DOHH2 (cell line): ENCODE measurements around the gene SHB.

Source experiments
- H3F3A ChIP-seq: fragments of 200-600 bp; sonication (generic), shearing (Covaris generic); 2 replicates; pipeline ENCODE4 v1.6.0; 2016; ENCODE audit warnings: antibody characterized with exemption, mild to moderate bottlenecking; ENCODE audit not compliant: control insufficient read depth, insufficient read depth
- H3K27ac ChIP-seq: fragments of 200-600 bp; sonication (generic); 2 replicates; pipeline ENCODE4 v1.5.1; 2014; ENCODE audit warnings: low read depth, mild to moderate bottlenecking, low read length, moderate library complexity
- H3K27me3 ChIP-seq: fragments of 200-600 bp; sonication (generic); 2 replicates; pipeline ENCODE4 v1.6.1; 2014; ENCODE audit warnings: mild to moderate bottlenecking, low read length, mixed read lengths; ENCODE audit not compliant: control insufficient read depth
- H3K36me3 ChIP-seq: fragments of 200-600 bp; sonication (generic); 2 replicates; pipeline ENCODE4 v1.6.1; 2014; ENCODE audit warnings: mild to moderate bottlenecking, low read length, moderate library complexity, mixed read lengths; ENCODE audit not compliant: control insufficient read depth
- H3K4me1 ChIP-seq: fragments of 200-600 bp; sonication (generic); 2 replicates; pipeline ENCODE4 v1.6.1; 2014; ENCODE audit warnings: mild to moderate bottlenecking, low read length, mixed read lengths; ENCODE audit not compliant: control insufficient read depth
- H3K4me2 ChIP-seq: fragments of 200-600 bp; sonication (generic); 2 replicates; pipeline ENCODE4 v1.6.0; 2014; ENCODE audit warnings: mild to moderate bottlenecking, low read length, moderate library complexity
- H3K4me3 ChIP-seq: fragments of 200-600 bp; sonication (generic); 2 replicates; pipeline ENCODE4 v1.5.1; 2014; ENCODE audit warnings: mild to moderate bottlenecking, low read length, mixed read lengths
- H3K79me2 ChIP-seq: fragments of 200-600 bp; sonication (generic); 2 replicates; pipeline ENCODE4 v1.6.1; 2014; ENCODE audit warnings: mild to moderate bottlenecking, low read length, mixed read lengths; ENCODE audit not compliant: control insufficient read depth
- H3K9me2 ChIP-seq: fragments of 200-600 bp; sonication (generic); replicated peaks from 2 replicates; pipeline ENCODE4 v1.6.1; 2014; ENCODE audit warnings: mild to moderate bottlenecking, low read length, mixed read lengths; ENCODE audit not compliant: control insufficient read depth
- H3K9me3 ChIP-seq: fragments of 200-600 bp; sonication (generic); 2 replicates; pipeline ENCODE4 v1.6.1; 2014; ENCODE audit warnings: antibody characterized with exemption, low read length, mixed read lengths; ENCODE audit not compliant: control insufficient read depth, insufficient read depth
- H4K20me1 ChIP-seq: fragments of 200-600 bp; sonication (generic); 2 replicates; pipeline ENCODE4 v1.6.0; 2014; ENCODE audit warnings: low read depth, mild to moderate bottlenecking, antibody characterized with exemption, low read length, moderate library complexity; ENCODE audit not compliant: control insufficient read depth, insufficient read depth
- CTCF ChIP-seq: fragments of 200-600 bp; sonication (generic); IDR thresholded peaks from one replicate; pipeline ENCODE4 v1.5.1; 2014; ENCODE audit warnings: antibody characterized with exemption, mild to moderate bottlenecking, low read depth, low read length; ENCODE audit not compliant: poor library complexity, severe bottlenecking
- EZH2phosphoT487 ChIP-seq: fragments of 200-600 bp; sonication (generic); IDR thresholded peaks from 2 replicates; pipeline ENCODE4 v1.6.1; 2017; ENCODE audit warnings: borderline replicate concordance, mild to moderate bottlenecking, antibody characterized with exemption, low read length, moderate library complexity, mixed read lengths

SHB gene

GRCh38 chr9:37870799-37871176, 198.2 kb downstream of the SHB start:
- no peak overlapping the region for H3K4me3 ChIP-seq
- TF ChIP-seq CTCF (no peak), EZH2phosphoT487 (no peak)
- no peak overlapping the region for H3K4me2 ChIP-seq
- no peaks in the 10 kb centered on the region for H3K9me3 ChIP-seq
- H3K9me2 ChIP-seq: no peaks in the 10 kb centered on the region
- peaks cover 3% of the 10 kb centered on the region; the same call in 1 of the 2 replicates for H3F3A ChIP-seq
- no peaks in the 10 kb centered on the region for H3K4me1 ChIP-seq
- no peaks in the 10 kb centered on the region for H3K79me2 ChIP-seq
- H4K20me1 ChIP-seq: no peaks in the 10 kb centered on the region
- no peak overlapping the region for H3K27ac ChIP-seq
- H3K36me3 ChIP-seq: no peaks in the 10 kb centered on the region
- H3K27me3 ChIP-seq: no peaks in the 10 kb centered on the region

GRCh38 chr9:37870081-37870798, 198.8 kb downstream of the SHB start:
- no peak overlapping the region for H3K27ac ChIP-seq

More at GRCh38 chr9:37870081-37870798, 198.8 kb downstream of the SHB start:
- Histone ChIP-seq H3K4me3 (no peak overlapping the region), H3K79me2 (no peaks in the 10 kb centered on the region), H3K36me3 (no peaks in the 10 kb centered on the region), H3K9me2 (no peaks in the 10 kb centered on the region), H3K9me3 (no peaks in the 10 kb centered on the region), H3K4me1 (no peaks in the 10 kb centered on the region), H3K27me3 (no peaks in the 10 kb centered on the region), H3K4me2 (no peak overlapping the region), H4K20me1 (no peaks in the 10 kb centered on the region), H3F3A (peaks cover 3% of the 10 kb centered on the region; the same call in 1 of the 2 replicates)
- TF ChIP-seq CTCF: no peak
